ENCODE data around the gene ITGA2B. TPM values are rescaled to one million over a fixed set of nuclear protein-coding genes. Genes with fewer than 3 reads are reported as not detected.

The ITGA2B gene
- total and polyA plus RNA-seq, 2 experiments from 2014 or later: 13.3 to 13.9 TPM

DNA sequence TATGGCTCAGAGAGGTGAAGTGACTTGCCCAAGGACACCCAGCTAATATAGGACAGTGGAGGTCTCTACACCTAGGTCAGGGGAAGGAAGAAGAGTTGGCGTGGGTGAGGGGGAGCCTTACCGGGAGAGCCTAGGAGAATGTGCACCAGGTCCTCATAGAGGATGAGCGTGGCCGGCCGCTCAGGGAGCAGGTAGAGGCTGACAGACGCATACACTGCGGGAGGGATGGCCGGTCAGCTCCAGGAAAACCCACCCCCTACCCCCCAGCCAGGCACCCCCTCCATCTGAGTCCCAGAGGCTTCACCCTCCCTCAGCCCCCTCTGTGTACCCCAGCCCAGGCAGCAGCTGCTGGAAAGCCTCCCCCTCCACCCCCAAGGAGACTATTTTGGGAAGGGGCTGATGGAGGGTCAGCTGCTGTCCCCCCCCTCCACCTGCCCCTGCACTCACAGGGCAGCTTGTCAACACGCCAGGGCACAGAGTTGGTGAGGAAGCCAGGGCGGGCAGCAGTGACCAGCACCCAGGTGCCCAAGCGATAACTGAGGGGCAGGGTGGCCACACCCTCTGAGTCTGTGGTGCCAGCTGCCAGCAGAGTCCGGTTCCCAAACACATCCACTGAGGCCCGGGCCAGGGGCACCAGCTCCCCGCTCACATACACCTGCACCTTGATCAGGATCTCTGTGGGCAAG, 29.8 kb downstream of the ITGA2B start:
- Histone ChIP-seq H4K20me1 (replicated peaks; ENCODE audit: insufficient read depth) (peaks cover 19% of the 10 kb centered on the region), H3K79me2 (replicated peaks; ENCODE audit: insufficient read depth) (no peaks in the 10 kb centered on the region), H3K36me3 (ENCODE audit: insufficient read depth) (no peaks in the 10 kb centered on the region), H3K4me2 (no peak overlapping the region), H3K27me3 (ENCODE audit: insufficient read depth) (peaks cover 7% of the 10 kb centered on the region; the same call in 1 of the 2 replicates), H3K4me3 (no peak overlapping the region), H3K4me1 (ENCODE audit: insufficient read depth) (peaks cover 26% of the 10 kb centered on the region), H3F3A (replicated peaks; ENCODE audit: low read depth) (0 out of 2 replicates have a peak, but pooled peaks cover 13% of the 10 kb centered on the region), H3K27ac (ENCODE audit: low read depth) (no peak overlapping the region), H3K9me2 (ENCODE audit: insufficient read depth) (no peaks in the 10 kb centered on the region), H2AFZ (no peak overlapping the region)
- H3K4me3 Mint-ChIP-seq: no peak overlapping the region; the same call in 2 of the 3 replicates
- H3K27ac Mint-ChIP-seq: no peak overlapping the region
- ATAC-seq (no peak), DNase-seq (ENCODE audit: low spot score) (no peak)
- peaks cover 22% of the 10 kb centered on the region for H3K27me3 Mint-ChIP-seq (ENCODE audit: insufficient read depth, low read depth, poor library complexity)
- peaks cover 36% of the 10 kb centered on the region for H3K4me1 Mint-ChIP-seq
- peaks cover 2% of the 10 kb centered on the region; the same call in 1 of the 3 replicates for H3K9me3 Mint-ChIP-seq
- no peak for TF ChIP-seq JUNB (IDR thresholded peaks at IDR 0.05; ENCODE audit: unreplicated experiment)
- no peak for TF ChIP-seq STAT1 (IDR thresholded peaks at IDR 0.05; ENCODE audit: unreplicated experiment)
- TF ChIP-seq, protein P1, sequence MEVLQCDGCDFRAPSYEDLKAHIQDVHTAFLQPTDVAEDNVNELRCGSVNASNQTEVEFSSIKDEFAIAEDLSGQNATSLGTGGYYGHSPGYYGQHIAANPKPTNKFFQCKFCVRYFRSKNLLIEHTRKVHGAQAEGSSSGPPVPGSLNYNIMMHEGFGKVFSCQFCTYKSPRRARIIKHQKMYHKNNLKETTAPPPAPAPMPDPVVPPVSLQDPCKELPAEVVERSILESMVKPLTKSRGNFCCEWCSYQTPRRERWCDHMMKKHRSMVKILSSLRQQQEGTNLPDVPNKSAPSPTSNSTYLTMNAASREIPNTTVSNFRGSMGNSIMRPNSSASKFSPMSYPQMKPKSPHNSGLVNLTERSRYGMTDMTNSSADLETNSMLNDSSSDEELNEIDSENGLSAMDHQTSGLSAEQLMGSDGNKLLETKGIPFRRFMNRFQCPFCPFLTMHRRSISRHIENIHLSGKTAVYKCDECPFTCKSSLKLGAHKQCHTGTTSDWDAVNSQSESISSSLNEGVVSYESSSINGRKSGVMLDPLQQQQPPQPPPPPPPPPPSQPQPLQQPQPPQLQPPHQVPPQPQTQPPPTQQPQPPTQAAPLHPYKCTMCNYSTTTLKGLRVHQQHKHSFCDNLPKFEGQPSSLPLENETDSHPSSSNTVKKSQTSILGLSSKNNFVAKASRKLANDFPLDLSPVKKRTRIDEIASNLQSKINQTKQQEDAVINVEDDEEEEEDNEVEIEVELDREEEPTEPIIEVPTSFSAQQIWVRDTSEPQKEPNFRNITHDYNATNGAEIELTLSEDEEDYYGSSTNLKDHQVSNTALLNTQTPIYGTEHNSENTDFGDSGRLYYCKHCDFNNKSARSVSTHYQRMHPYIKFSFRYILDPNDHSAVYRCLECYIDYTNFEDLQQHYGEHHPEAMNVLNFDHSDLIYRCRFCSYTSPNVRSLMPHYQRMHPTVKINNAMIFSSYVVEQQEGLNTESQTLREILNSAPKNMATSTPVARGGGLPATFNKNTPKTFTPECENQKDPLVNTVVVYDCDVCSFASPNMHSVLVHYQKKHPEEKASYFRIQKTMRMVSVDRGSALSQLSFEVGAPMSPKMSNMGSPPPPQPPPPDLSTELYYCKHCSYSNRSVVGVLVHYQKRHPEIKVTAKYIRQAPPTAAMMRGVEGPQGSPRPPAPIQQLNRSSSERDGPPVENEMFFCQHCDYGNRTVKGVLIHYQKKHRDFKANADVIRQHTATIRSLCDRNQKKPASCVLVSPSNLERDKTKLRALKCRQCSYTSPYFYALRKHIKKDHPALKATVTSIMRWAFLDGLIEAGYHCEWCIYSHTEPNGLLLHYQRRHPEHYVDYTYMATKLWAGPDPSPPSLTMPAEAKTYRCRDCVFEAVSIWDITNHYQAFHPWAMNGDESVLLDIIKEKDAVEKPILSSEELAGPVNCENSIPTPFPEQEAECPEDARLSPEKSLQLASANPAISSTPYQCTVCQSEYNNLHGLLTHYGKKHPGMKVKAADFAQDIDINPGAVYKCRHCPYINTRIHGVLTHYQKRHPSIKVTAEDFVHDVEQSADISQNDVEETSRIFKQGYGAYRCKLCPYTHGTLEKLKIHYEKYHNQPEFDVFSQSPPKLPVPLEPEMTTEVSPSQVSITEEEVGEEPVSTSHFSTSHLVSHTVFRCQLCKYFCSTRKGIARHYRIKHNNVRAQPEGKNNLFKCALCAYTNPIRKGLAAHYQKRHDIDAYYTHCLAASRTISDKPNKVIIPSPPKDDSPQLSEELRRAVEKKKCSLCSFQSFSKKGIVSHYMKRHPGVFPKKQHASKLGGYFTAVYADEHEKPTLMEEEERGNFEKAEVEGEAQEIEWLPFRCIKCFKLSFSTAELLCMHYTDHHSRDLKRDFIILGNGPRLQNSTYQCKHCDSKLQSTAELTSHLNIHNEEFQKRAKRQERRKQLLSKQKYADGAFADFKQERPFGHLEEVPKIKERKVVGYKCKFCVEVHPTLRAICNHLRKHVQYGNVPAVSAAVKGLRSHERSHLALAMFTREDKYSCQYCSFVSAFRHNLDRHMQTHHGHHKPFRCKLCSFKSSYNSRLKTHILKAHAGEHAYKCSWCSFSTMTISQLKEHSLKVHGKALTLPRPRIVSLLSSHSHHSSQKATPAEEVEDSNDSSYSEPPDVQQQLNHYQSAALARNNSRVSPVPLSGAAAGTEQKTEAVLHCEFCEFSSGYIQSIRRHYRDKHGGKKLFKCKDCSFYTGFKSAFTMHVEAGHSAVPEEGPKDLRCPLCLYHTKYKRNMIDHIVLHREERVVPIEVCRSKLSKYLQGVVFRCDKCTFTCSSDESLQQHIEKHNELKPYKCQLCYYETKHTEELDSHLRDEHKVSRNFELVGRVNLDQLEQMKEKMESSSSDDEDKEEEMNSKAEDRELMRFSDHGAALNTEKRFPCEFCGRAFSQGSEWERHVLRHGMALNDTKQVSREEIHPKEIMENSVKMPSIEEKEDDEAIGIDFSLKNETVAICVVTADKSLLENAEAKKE (CRISPR knock-in tag; IDR thresholded peaks at IDR 0.05): no peak
- TF ChIP-seq CREB1 (CRISPR knock-in tag; IDR thresholded peaks at IDR 0.05; ENCODE audit: low read depth): no peak
- no peak for TF ChIP-seq ZNF114 (CRISPR knock-in tag; IDR thresholded peaks at IDR 0.05)
- no peak for TF ChIP-seq POLR2AphosphoS5 (IDR thresholded peaks at IDR 0.05; ENCODE audit: low read depth)
- TF ChIP-seq, protein P2, sequence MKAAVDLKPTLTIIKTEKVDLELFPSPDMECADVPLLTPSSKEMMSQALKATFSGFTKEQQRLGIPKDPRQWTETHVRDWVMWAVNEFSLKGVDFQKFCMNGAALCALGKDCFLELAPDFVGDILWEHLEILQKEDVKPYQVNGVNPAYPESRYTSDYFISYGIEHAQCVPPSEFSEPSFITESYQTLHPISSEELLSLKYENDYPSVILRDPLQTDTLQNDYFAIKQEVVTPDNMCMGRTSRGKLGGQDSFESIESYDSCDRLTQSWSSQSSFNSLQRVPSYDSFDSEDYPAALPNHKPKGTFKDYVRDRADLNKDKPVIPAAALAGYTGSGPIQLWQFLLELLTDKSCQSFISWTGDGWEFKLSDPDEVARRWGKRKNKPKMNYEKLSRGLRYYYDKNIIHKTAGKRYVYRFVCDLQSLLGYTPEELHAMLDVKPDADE (IDR thresholded peaks at IDR 0.05): no peak
- TF ChIP-seq, protein P3, sequence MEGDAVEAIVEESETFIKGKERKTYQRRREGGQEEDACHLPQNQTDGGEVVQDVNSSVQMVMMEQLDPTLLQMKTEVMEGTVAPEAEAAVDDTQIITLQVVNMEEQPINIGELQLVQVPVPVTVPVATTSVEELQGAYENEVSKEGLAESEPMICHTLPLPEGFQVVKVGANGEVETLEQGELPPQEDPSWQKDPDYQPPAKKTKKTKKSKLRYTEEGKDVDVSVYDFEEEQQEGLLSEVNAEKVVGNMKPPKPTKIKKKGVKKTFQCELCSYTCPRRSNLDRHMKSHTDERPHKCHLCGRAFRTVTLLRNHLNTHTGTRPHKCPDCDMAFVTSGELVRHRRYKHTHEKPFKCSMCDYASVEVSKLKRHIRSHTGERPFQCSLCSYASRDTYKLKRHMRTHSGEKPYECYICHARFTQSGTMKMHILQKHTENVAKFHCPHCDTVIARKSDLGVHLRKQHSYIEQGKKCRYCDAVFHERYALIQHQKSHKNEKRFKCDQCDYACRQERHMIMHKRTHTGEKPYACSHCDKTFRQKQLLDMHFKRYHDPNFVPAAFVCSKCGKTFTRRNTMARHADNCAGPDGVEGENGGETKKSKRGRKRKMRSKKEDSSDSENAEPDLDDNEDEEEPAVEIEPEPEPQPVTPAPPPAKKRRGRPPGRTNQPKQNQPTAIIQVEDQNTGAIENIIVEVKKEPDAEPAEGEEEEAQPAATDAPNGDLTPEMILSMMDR (conservative IDR thresholded peaks at IDR 0.05; ENCODE audit: low read depth in 2 of 2): no peak
- no peak for TF ChIP-seq EZH2phosphoT487 (IDR thresholded peaks at IDR 0.05; ENCODE audit: unreplicated experiment)
- H3K36me3 Mint-ChIP-seq (ENCODE audit: low read depth): peaks cover 4% of the 10 kb centered on the region; the same call in 2 of the 3 replicates
